ENCODE data around the gene STT3A.

STT3A gene

GRCh38 chr11:125627236-125627910 is 34.7 kb downstream of the STT3A start:
- TF ChIP-seq, protein P1, sequence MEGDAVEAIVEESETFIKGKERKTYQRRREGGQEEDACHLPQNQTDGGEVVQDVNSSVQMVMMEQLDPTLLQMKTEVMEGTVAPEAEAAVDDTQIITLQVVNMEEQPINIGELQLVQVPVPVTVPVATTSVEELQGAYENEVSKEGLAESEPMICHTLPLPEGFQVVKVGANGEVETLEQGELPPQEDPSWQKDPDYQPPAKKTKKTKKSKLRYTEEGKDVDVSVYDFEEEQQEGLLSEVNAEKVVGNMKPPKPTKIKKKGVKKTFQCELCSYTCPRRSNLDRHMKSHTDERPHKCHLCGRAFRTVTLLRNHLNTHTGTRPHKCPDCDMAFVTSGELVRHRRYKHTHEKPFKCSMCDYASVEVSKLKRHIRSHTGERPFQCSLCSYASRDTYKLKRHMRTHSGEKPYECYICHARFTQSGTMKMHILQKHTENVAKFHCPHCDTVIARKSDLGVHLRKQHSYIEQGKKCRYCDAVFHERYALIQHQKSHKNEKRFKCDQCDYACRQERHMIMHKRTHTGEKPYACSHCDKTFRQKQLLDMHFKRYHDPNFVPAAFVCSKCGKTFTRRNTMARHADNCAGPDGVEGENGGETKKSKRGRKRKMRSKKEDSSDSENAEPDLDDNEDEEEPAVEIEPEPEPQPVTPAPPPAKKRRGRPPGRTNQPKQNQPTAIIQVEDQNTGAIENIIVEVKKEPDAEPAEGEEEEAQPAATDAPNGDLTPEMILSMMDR (IDR thresholded peaks at IDR 0.05): no peak

GRCh38 chr11:125637840-125638239 is 45.2 kb downstream of the STT3A start:
- TF ChIP-seq, protein P1 (IDR thresholded peaks at IDR 0.05): no peak

GRCh38 chr11:125638315-125638714 is 45.7 kb downstream of the STT3A start:
- TF ChIP-seq, protein P1 (IDR thresholded peaks at IDR 0.05): no peak

- TF ChIP-seq, protein P1 (IDR thresholded peaks at IDR 0.05): no peak
Observed at GRCh38 chr11:125645871-125646270, 53.2 kb downstream of the STT3A start.

DNA sequence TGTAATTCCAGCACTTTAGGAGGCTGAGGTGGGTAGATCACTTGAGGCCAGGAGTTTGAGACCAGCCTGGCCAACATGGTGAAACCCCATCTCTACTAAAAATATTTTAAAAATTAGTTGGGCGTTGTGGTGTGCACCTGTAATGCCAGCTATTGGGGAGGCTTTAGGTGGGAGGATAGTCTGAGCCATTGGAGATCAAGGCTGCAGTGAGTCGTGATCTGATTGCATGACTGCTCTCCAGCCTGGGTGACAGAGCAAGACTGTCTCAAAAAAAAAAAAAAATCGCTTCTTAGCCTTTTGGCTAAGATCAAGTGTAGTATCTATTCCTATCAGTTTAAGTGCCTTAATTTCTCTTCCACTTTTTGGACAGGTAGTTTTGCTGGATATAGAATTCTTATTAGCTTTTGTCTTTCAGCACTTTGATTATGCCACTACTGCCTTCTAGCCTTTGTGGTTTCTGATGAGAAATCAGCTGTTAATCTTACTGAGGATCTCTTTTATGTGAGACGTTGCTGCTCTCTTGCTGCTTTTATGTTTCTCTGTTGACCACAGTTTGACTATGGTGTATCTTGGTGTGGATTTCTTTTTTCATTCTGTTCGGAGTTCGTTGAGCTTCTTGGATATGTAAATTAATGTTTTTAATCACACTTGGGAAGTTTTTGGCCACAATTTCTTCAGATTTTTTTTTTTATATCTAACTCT is 57.0 kb downstream of the STT3A start:
- TF ChIP-seq, protein P1 (IDR thresholded peaks at IDR 0.05): no peak

GRCh38 chr11:125662689-125663088 is 70.0 kb downstream of the STT3A start:
- TF ChIP-seq, protein P1 (IDR thresholded peaks at IDR 0.05): no peak

DNA sequence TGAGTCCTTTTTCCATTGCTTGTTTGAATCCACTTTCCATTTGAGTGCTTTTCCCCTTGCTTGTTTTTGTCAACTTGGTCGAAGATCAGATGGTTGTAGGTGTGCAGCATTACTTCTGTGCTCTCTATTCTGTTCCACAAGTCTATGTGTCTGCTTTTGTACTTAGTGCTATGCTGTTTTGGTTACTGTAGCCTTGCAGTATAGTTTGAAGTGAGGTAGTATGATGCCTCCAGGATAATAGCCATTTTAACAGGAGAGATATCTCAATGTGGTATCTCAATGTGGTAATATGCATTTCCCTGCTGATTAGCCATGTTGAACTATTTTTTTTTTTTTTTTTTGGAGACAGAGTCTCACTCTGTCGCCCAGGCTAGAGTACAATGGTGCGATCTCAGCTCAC is 71.3 kb downstream of the STT3A start:
- TF ChIP-seq, protein P1 (IDR thresholded peaks at IDR 0.05): no peak
